Measurements from ENCODE around the gene PARD3. TPM values are rescaled to one million over a fixed set of nuclear protein-coding genes. Genes with fewer than 3 reads are reported as not detected.

PARD3 gene
- total RNA-seq, 1 experiment from 2014 or later: 46.3 TPM

GRCh38 chr10:34585422-34586112 lies 229.5 kb downstream of the PARD3 start:
- H3K9me2 ChIP-seq (ENCODE audit: insufficient read depth): no peaks in the 10 kb centered on the region
- H3K4me1 ChIP-seq (ENCODE audit: control insufficient read depth in 1 of 2, insufficient read depth in 2 of 2, low read length in 2 of 2): peaks cover 2 to 27% of the 10 kb centered on the region in 2 experiments; a peak in 3 of 4 replicates
- H3K9ac ChIP-seq (ENCODE audit: low read length): no peak overlapping the region
- DNase-seq (ENCODE audit: low read depth, low spot score) (no peak), ATAC-seq (no peak)
- no peaks in the 10 kb centered on the region for H3K9me3 ChIP-seq (ENCODE audit: control insufficient read depth in 1 of 2, insufficient read depth in 1 of 2, low read depth in 1 of 2, low read length in 2 of 2)
- H4K20me1 ChIP-seq (ENCODE audit: insufficient read depth): no peaks in the 10 kb centered on the region
- H3K4me2 ChIP-seq (ENCODE audit: low read length): no peak overlapping the region
- BruUV-seq (replicated peaks): no TSS peak
- no peak overlapping the region for H3K4me3 ChIP-seq (replicated peaks in 1 of 2; ENCODE audit: low read depth in 1 of 2, low read length in 2 of 2)
- no peak overlapping the region for H3K27ac ChIP-seq (ENCODE audit: low read depth, low read length)
- no peak for TF ChIP-seq EGR1 (IDR thresholded peaks at IDR 0.05; ENCODE audit: low read depth)
- TF ChIP-seq POLR2AphosphoS5 (IDR thresholded peaks at IDR 0.05; ENCODE audit: low read depth, low read length): no peak
- TF ChIP-seq YY1 (IDR thresholded peaks at IDR 0.05; ENCODE audit: extremely low read depth, insufficient replicate concordance, low read depth, low read length): no peak
- TF ChIP-seq, protein P1, sequence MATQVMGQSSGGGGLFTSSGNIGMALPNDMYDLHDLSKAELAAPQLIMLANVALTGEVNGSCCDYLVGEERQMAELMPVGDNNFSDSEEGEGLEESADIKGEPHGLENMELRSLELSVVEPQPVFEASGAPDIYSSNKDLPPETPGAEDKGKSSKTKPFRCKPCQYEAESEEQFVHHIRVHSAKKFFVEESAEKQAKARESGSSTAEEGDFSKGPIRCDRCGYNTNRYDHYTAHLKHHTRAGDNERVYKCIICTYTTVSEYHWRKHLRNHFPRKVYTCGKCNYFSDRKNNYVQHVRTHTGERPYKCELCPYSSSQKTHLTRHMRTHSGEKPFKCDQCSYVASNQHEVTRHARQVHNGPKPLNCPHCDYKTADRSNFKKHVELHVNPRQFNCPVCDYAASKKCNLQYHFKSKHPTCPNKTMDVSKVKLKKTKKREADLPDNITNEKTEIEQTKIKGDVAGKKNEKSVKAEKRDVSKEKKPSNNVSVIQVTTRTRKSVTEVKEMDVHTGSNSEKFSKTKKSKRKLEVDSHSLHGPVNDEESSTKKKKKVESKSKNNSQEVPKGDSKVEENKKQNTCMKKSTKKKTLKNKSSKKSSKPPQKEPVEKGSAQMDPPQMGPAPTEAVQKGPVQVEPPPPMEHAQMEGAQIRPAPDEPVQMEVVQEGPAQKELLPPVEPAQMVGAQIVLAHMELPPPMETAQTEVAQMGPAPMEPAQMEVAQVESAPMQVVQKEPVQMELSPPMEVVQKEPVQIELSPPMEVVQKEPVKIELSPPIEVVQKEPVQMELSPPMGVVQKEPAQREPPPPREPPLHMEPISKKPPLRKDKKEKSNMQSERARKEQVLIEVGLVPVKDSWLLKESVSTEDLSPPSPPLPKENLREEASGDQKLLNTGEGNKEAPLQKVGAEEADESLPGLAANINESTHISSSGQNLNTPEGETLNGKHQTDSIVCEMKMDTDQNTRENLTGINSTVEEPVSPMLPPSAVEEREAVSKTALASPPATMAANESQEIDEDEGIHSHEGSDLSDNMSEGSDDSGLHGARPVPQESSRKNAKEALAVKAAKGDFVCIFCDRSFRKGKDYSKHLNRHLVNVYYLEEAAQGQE (IDR thresholded peaks at IDR 0.05; ENCODE audit: low read depth): no peak
- TF ChIP-seq EZH2phosphoT487 (IDR thresholded peaks at IDR 0.05; ENCODE audit: borderline replicate concordance): no peak
- TF ChIP-seq, protein P2, sequence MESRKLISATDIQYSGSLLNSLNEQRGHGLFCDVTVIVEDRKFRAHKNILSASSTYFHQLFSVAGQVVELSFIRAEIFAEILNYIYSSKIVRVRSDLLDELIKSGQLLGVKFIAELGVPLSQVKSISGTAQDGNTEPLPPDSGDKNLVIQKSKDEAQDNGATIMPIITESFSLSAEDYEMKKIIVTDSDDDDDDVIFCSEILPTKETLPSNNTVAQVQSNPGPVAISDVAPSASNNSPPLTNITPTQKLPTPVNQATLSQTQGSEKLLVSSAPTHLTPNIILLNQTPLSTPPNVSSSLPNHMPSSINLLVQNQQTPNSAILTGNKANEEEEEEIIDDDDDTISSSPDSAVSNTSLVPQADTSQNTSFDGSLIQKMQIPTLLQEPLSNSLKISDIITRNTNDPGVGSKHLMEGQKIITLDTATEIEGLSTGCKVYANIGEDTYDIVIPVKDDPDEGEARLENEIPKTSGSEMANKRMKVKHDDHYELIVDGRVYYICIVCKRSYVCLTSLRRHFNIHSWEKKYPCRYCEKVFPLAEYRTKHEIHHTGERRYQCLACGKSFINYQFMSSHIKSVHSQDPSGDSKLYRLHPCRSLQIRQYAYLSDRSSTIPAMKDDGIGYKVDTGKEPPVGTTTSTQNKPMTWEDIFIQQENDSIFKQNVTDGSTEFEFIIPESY (IDR thresholded peaks at IDR 0.05; ENCODE audit: extremely low read depth, insufficient replicate concordance, low read length): no peak
- TF ChIP-seq ZNF274 (IDR thresholded peaks at IDR 0.05; ENCODE audit: low read depth, low read length): no peak
- TF ChIP-seq ELF1 (IDR thresholded peaks at IDR 0.05; ENCODE audit: borderline replicate concordance, low read depth): no peak
- TF ChIP-seq RAD21 (IDR thresholded peaks at IDR 0.05; ENCODE audit: low read depth): no peak
- H2AFZ ChIP-seq (ENCODE audit: low read depth, low read length, poor library complexity, severe bottlenecking): no peak overlapping the region
- H3K27me3 ChIP-seq (ENCODE audit: insufficient read depth, low read length): no peaks in the 10 kb centered on the region
- POLR2A ChIA-PET: no interaction called here
- intact Hi-C loops (cut with micrococcal nuclease): no loop called here
- no peaks in the 10 kb centered on the region for H3K36me3 ChIP-seq (ENCODE audit: control insufficient read depth in 1 of 2, insufficient read depth in 2 of 2, low read length in 2 of 2)
- RAD21 ChIA-PET (ENCODE audit: low non-redundant PET in 1 of 2, low total read pairs in 2 of 2, uncharacterized antibody in 2 of 2, unreplicated experiment in 2 of 2): no interaction called here
- CTCF ChIA-PET: no interaction called here
- peaks cover 11% of the 10 kb centered on the region; the same call in 1 of the 2 replicates for H3K79me2 ChIP-seq (ENCODE audit: insufficient read depth, low read length)

Measured in HCT116 (cell line).